Neural cell (in vitro differentiated cells): Measurements from ENCODE around the gene S100G. TPM values are rescaled to one million over a fixed set of nuclear protein-coding genes. Genes with fewer than 3 reads are reported as not detected.
"Not testable (repeated sequence)": the region's sequence is repeated elsewhere in the genome, so short reads cannot be mapped to it uniquely, and the experiment has no call there.

Experiments
- H2AFZ ChIP-seq: fragments of 200-600, 300-800 bp; sonication (generic), shearing (Covaris generic); 2 replicates; pipeline ENCODE4 v1.6.0; 2014; ENCODE audit warnings: low read depth, mild to moderate bottlenecking, antibody characterized with exemption, low read length, moderate library complexity
- H3F3A ChIP-seq: fragments of 200-600 bp; shearing (Covaris generic); 2 replicates; pipeline ENCODE4 v1.6.1; 2016; ENCODE audit warnings: mild to moderate bottlenecking, moderate library complexity, mixed read lengths, antibody characterized with exemption, low read length; ENCODE audit not compliant: insufficient read depth, poor library complexity, severe bottlenecking
- H3K27ac ChIP-seq: fragments of 200-600, 300-800 bp; sonication (generic), shearing (Covaris generic); 2 replicates; pipeline ENCODE4 v1.5.1; 2014; ENCODE audit warnings: mild to moderate bottlenecking, low read length, moderate library complexity
- H3K27me3 ChIP-seq: fragments of 300-800, 200-600 bp; sonication (generic), shearing (Covaris generic); 2 replicates; pipeline ENCODE4 v1.6.0; 2014; ENCODE audit warnings: mild to moderate bottlenecking, low read depth, low read length, moderate library complexity; ENCODE audit not compliant: insufficient read depth
- H3K36me3 ChIP-seq: fragments of 300-800, 200-600 bp; sonication (generic), shearing (Covaris generic); 2 replicates; pipeline ENCODE4 v1.5.1; 2014; ENCODE audit warnings: mild to moderate bottlenecking, antibody characterized with exemption, low read length, moderate library complexity; ENCODE audit not compliant: insufficient read depth
- H3K4me2 ChIP-seq: fragments of 300-800, 200-600 bp; sonication (generic), shearing (Covaris generic); 2 replicates; pipeline ENCODE4 v1.6.0; 2014; ENCODE audit warnings: mild to moderate bottlenecking, low read length
- H3K4me3 ChIP-seq: fragments of 300-800, 200-600 bp; sonication (generic), shearing (Covaris generic); 2 replicates; pipeline ENCODE4 v1.5.1; 2014; ENCODE audit warnings: mild to moderate bottlenecking, low read length, moderate library complexity
- H3K79me2 ChIP-seq: fragments of 200-600 bp; shearing (Covaris generic); replicated peaks from 2 replicates; pipeline ENCODE4 v1.6.0; 2014; ENCODE audit warnings: mild to moderate bottlenecking, low read length, moderate library complexity; ENCODE audit not compliant: insufficient read depth
- H3K9ac ChIP-seq: fragments of 300-800, 200-600 bp; sonication (generic), shearing (Covaris generic); 2 replicates; pipeline ENCODE4 v1.6.1; 2016; ENCODE audit warnings: mild to moderate bottlenecking, low read length, mixed read lengths
- H3K9me2 ChIP-seq: fragments of 200-600 bp; shearing (Covaris generic); 2 replicates; pipeline ENCODE4 v1.6.1; 2016; ENCODE audit warnings: mild to moderate bottlenecking, low read length, mixed read lengths; ENCODE audit not compliant: insufficient read depth
- H3K9me3 ChIP-seq: fragments of 200-600, 300-800 bp; sonication (generic), shearing (Covaris generic); 2 replicates; pipeline ENCODE4 v1.6.1; 2016; ENCODE audit warnings: mild to moderate bottlenecking, mixed run types, low read length, moderate library complexity, mixed read lengths
- H4K20me1 ChIP-seq: fragments of 200-600 bp; shearing (Covaris generic); 2 replicates; pipeline ENCODE4 v1.6.1; 2016; ENCODE audit warnings: mild to moderate bottlenecking, mixed run types; ENCODE audit not compliant: insufficient read depth
- CTCF ChIP-seq: fragments of 450-650 bp; IDR thresholded peaks from 2 replicates; pipeline ENCODE4 v1.5.1; 2014; ENCODE audit warnings: antibody characterized with exemption, mild to moderate bottlenecking, moderate library complexity; ENCODE audit not compliant: poor library complexity, severe bottlenecking
- EP300 ChIP-seq: fragments of 450-650 bp; conservative IDR thresholded peaks from 2 replicates; pipeline ENCODE4 v1.6.1; 2014; ENCODE audit warnings: antibody characterized with exemption, mild to moderate bottlenecking, moderate library complexity; ENCODE audit not compliant: poor library complexity, severe bottlenecking
- EZH2 ChIP-seq: fragments of 200-600, 300-800 bp; shearing (Covaris generic), sonication (generic); IDR thresholded peaks from 2 replicates; pipeline ENCODE4 v1.6.1; 2014; ENCODE audit warnings: antibody characterized with exemption, low read length, borderline replicate concordance, mild to moderate bottlenecking; ENCODE audit not compliant: insufficient read depth, poor library complexity, severe bottlenecking
- MXI1 ChIP-seq: fragments of 450-650 bp; conservative IDR thresholded peaks from 2 replicates; pipeline ENCODE4 v1.6.1; 2014; ENCODE audit warnings: antibody characterized with exemption, mild to moderate bottlenecking; ENCODE audit not compliant: poor library complexity, severe bottlenecking
- POLR2AphosphoS5 ChIP-seq: IDR thresholded peaks from 2 replicates; pipeline ENCODE4 v1.6.1; 2012
- RAD21 ChIP-seq: fragments of 450-650 bp; conservative IDR thresholded peaks from 2 replicates; pipeline ENCODE4 v1.6.1; 2014; ENCODE audit warnings: antibody characterized with exemption, mild to moderate bottlenecking, moderate library complexity
- REST ChIP-seq: IDR thresholded peaks from 2 replicates; pipeline ENCODE4 v1.6.1; 2012; ENCODE audit warnings: borderline replicate concordance
- SMC3 ChIP-seq: fragments of 450-650 bp; conservative IDR thresholded peaks from 2 replicates; pipeline ENCODE4 v1.6.1; 2014; ENCODE audit warnings: antibody characterized with exemption, mild to moderate bottlenecking, moderate library complexity; ENCODE audit not compliant: poor library complexity
- TAF1 ChIP-seq: IDR thresholded peaks from 2 replicates; pipeline ENCODE4 v1.6.1; 2012; ENCODE audit warnings: low read depth
- polyA plus RNA-seq: library from polyadenylated mRNA; depleted of rRNA; stranded (reverse); fragments of >200 nt; gene quantifications from 2 replicates; pipeline ENCODE4 v1.2.3, GENCODE V29; 2014

S100G gene
- polyA plus RNA-seq, 1 donor from 2014 or later = not detected

- no peak overlapping the region for H2AFZ ChIP-seq
- H3K9me2 ChIP-seq = no peaks in the 10 kb centered on the region
- H3K27me3 ChIP-seq = no peaks in the 10 kb centered on the region
- H3K9me3 ChIP-seq = no peaks in the 10 kb centered on the region
- H3K9ac ChIP-seq = no peak overlapping the region
- H3K27ac ChIP-seq = no peak overlapping the region
- H3K4me3 ChIP-seq = no peak overlapping the region
- no peak overlapping the region for H3K4me2 ChIP-seq
- TF ChIP-seq RAD21 (no peak), EZH2 (no peak), EP300 (no peak)
- H3K79me2 ChIP-seq = no peaks in the 10 kb centered on the region
- H3F3A ChIP-seq = no peaks in the 10 kb centered on the region
- no peaks in the 10 kb centered on the region for H4K20me1 ChIP-seq
- no peaks in the 10 kb centered on the region for H3K36me3 ChIP-seq
Observed at GRCh38 chrX:16619024-16619423, 30.9 kb upstream of the S100G start.

GRCh38 chrX:16628511-16628910 is 21.4 kb upstream of the S100G start:
- not testable (repeated sequence) for H3K4me2 ChIP-seq, H3K9me3 ChIP-seq, H3F3A ChIP-seq, H3K27ac ChIP-seq, H3K79me2 ChIP-seq, H3K4me3 ChIP-seq, H2AFZ ChIP-seq, H3K27me3 ChIP-seq, H3K36me3 ChIP-seq, H3K9me2 ChIP-seq, H3K9ac ChIP-seq, H4K20me1 ChIP-seq

GRCh38 chrX:16628946-16629595 is 20.9 kb upstream of the S100G start:
- no peaks in the 10 kb centered on the region for H3K36me3 ChIP-seq
- H3K4me3 ChIP-seq = no peak overlapping the region
- no peaks in the 10 kb centered on the region for H3K9me2 ChIP-seq
- no peaks in the 10 kb centered on the region for H3K79me2 ChIP-seq
- H3K27me3 ChIP-seq = no peaks in the 10 kb centered on the region
- H3K9ac ChIP-seq = no peak overlapping the region
- H2AFZ ChIP-seq = no peak overlapping the region
- H3K9me3 ChIP-seq = no peaks in the 10 kb centered on the region
- no peak for TF ChIP-seq TAF1
- no peak for TF ChIP-seq RAD21
- no peak for TF ChIP-seq SMC3
- no peak for TF ChIP-seq REST
- no peak for TF ChIP-seq CTCF
- no peak for TF ChIP-seq EP300
- TF ChIP-seq POLR2AphosphoS5 = no peak
- TF ChIP-seq MXI1 = no peak
- TF ChIP-seq EZH2 = no peak
- no peaks in the 10 kb centered on the region for H3F3A ChIP-seq
- no peak overlapping the region for H3K4me2 ChIP-seq
- H3K27ac ChIP-seq = no peak overlapping the region
- H4K20me1 ChIP-seq = no peaks in the 10 kb centered on the region
